Tibial nerve (tissue), 4 donors: ENCODE results near the gene AGAP9. TPM values are rescaled to one million over a fixed set of nuclear protein-coding genes. Genes with fewer than 3 reads are reported as not detected.
"Not testable (repeated sequence)": the region's sequence is repeated elsewhere in the genome, so short reads cannot be mapped to it uniquely, and the experiment has no call there.

Experiments used
- DNase-seq, 2 donors: peaks; one replicate each; pipeline ENCODE4 v3.0.0-alpha.2; 2019; ENCODE audit warnings: low spot score in 2 of 2
- H3K27ac ChIP-seq, 4 donors: fragments of 200-600 bp; sonication (generic) in 3 of 4; one replicate each; pipeline ENCODE4 v1.5.1; 2017 to 2019; ENCODE audit warnings: mild to moderate bottlenecking in 1 of 4
- H3K27me3 ChIP-seq, 2 donors: fragments of 200-600 bp; sonication (generic) in 1 of 2; one replicate each; pipeline versions ENCODE4 v1.5.1 to v1.6.0; 2017 to 2019
- H3K36me3 ChIP-seq, 3 donors: fragments of 200-600 bp; sonication (generic); one replicate each; pipeline ENCODE4 v1.5.1; 2018 to 2019
- H3K4me1 ChIP-seq, 4 donors: fragments of 200-600 bp; sonication (generic) in 3 of 4; one replicate each; pipeline ENCODE4 v1.5.1; 2017 to 2019
- H3K4me3 ChIP-seq, 4 donors: fragments of 200-600 bp; sonication (generic) in 3 of 4; one replicate each; pipeline ENCODE4 v1.5.1; 2017 to 2019; ENCODE audit warnings: mild to moderate bottlenecking in 1 of 4, moderate library complexity in 1 of 4
- H3K9me3 ChIP-seq, 4 donors: fragments of 200-600 bp; sonication (generic) in 3 of 4; one replicate each; pipeline ENCODE4 v1.5.1; 2017 to 2019
- EP300 ChIP-seq, 2 donors: sonication (generic); formaldehyde crosslinking; IDR thresholded peaks; one replicate each; pipeline ENCODE4 v1.6.1; 2017; ENCODE audit warnings: antibody characterized with exemption in 2 of 2, mild to moderate bottlenecking in 1 of 2
- POLR2A ChIP-seq, 2 donors: fragments of 450-650 bp; IDR thresholded peaks; one replicate each; pipeline ENCODE4 v1.6.1; 2017; ENCODE audit warnings: antibody characterized with exemption in 2 of 2, mild to moderate bottlenecking in 2 of 2, moderate library complexity in 2 of 2
- WGBS, 2 donors: methylation state at CpG; one replicate each; pipeline ENCODE4 v1.1.5; 2018; 5-methylcytosine and 5-hydroxymethylcytosine counted together
- total RNA-seq, 4 donors: library from RNA; depleted of rRNA; stranded (reverse); fragments of >200 nt; gene quantifications; one replicate each; pipeline ENCODE4 v1.1.0, GENCODE V29; 2016
- TF ChIP-seq, protein P1 (sequence below), 5 experiments: fragments of 200-600 bp in 3 of 5; fragments of 450-650 bp in 2 of 5; sonication (generic) in 3 of 5; IDR thresholded peaks; one replicate each; pipeline ENCODE4 v1.5.1; 2016 to 2019; ENCODE audit warnings: antibody characterized with exemption in 5 of 5, mild to moderate bottlenecking in 3 of 5, moderate library complexity in 2 of 5

Gene AGAP9
- total RNA-seq, 4 donors from 2014 or later = 3.3 to 26.7 (median 11.9) TPM

GRCh38 chr10:47461261-47461687 lies 62.2 kb downstream of the AGAP9 start:
- not testable (repeated sequence) for H3K27ac ChIP-seq, H3K36me3 ChIP-seq, H3K9me3 ChIP-seq, H3K27me3 ChIP-seq, DNase-seq, H3K4me1 ChIP-seq
- TF ChIP-seq, protein P1, sequence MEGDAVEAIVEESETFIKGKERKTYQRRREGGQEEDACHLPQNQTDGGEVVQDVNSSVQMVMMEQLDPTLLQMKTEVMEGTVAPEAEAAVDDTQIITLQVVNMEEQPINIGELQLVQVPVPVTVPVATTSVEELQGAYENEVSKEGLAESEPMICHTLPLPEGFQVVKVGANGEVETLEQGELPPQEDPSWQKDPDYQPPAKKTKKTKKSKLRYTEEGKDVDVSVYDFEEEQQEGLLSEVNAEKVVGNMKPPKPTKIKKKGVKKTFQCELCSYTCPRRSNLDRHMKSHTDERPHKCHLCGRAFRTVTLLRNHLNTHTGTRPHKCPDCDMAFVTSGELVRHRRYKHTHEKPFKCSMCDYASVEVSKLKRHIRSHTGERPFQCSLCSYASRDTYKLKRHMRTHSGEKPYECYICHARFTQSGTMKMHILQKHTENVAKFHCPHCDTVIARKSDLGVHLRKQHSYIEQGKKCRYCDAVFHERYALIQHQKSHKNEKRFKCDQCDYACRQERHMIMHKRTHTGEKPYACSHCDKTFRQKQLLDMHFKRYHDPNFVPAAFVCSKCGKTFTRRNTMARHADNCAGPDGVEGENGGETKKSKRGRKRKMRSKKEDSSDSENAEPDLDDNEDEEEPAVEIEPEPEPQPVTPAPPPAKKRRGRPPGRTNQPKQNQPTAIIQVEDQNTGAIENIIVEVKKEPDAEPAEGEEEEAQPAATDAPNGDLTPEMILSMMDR (IDR thresholded peaks at IDR 0.05) = peak in 2 of 5 experiments; percentile 27 to 33
- H3K4me3 ChIP-seq = peak overlapping the region in 1 of 4 donors; percentile 29
- WGBS, 2 donors = 0 to 4% methylated on average over 2 to 16 of the region's 37 CpGs

GRCh38 chr10:47458466-47459154 lies 64.8 kb downstream of the AGAP9 start:
- no peak overlapping the region for H3K4me3 ChIP-seq
- TF ChIP-seq, protein P1 (IDR thresholded peaks at IDR 0.05) = no peak
- no peak for TF ChIP-seq EP300 (IDR thresholded peaks at IDR 0.05)
- TF ChIP-seq POLR2A (IDR thresholded peaks at IDR 0.05) = no peak
- no peak for DNase-seq
- H3K27ac ChIP-seq = no peak overlapping the region
- no peaks in the 10 kb centered on the region for H3K36me3 ChIP-seq
- no peaks in the 10 kb centered on the region for H3K9me3 ChIP-seq
- WGBS, 2 donors = 76 to 84% methylated on average over 4 of the region's 4 CpGs
- no peaks in the 10 kb centered on the region for H3K27me3 ChIP-seq
- no peaks in the 10 kb centered on the region for H3K4me1 ChIP-seq

DNA sequence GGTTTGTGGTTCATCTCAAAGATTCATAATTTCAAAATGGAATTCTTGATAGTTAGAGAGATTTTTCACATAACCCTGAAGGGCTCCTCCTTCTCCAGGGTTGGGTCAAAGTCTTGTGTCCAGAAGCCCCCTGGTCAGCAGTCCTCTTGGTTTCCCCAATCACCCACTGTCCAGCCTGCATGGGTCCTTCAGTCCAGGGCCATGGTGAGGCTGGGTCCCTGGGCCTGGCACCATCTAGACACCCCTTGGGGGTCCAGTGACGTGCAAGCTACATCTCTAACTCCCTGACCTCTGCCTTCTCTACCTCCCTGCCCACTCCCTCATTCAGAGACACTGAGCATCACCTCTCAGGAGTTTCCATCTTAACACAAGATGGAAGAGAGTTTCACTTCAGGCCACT lies 65.6 kb downstream of the AGAP9 start:
- no peak overlapping the region for H3K27ac ChIP-seq
- H3K4me1 ChIP-seq = no peaks in the 10 kb centered on the region
- WGBS, 2 donors = 88 to 100% methylated on average over 1 of the region's 1 CpG
- H3K27me3 ChIP-seq = no peaks in the 10 kb centered on the region
- TF ChIP-seq, protein P1 (IDR thresholded peaks at IDR 0.05) = no peak
- no peak for TF ChIP-seq EP300 (IDR thresholded peaks at IDR 0.05)
- no peak for TF ChIP-seq POLR2A (IDR thresholded peaks at IDR 0.05)
- H3K9me3 ChIP-seq = no peaks in the 10 kb centered on the region
- H3K36me3 ChIP-seq = no peaks in the 10 kb centered on the region
- no peak overlapping the region for H3K4me3 ChIP-seq
- DNase-seq = no peak

DNA sequence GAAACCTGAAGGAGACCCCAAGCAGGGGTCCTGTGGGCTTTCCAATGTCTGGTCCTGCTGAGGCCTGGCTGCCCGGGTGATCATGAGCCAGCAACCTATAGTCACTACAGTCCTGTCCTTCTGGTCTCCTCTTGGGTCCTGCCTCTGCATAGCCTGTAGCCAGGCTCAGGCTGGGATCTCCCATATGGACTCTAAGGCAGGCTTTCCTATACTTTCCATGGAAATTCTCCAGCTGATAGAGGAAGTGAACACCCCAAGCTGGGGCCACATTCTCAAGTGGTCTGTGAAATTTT lies 66.0 kb downstream of the AGAP9 start:
- Histone ChIP-seq H3K9me3 (no peaks in the 10 kb centered on the region), H3K36me3 (no peaks in the 10 kb centered on the region), H3K4me3 (no peak overlapping the region), H3K4me1 (no peaks in the 10 kb centered on the region), H3K27ac (peak overlapping the region in 1 of 4 donors; percentile 15), H3K27me3 (no peaks in the 10 kb centered on the region)
- TF ChIP-seq, protein P1 (IDR thresholded peaks at IDR 0.05) = no peak
- TF ChIP-seq EP300 (IDR thresholded peaks at IDR 0.05) = no peak
- TF ChIP-seq POLR2A (IDR thresholded peaks at IDR 0.05) = no peak
- 88% methylated on average over 1 of the region's 1 CpG; no CpG with 5 or more reads in 1 of the 2 donors for WGBS, 2 donors
- DNase-seq = no peak

DNA sequence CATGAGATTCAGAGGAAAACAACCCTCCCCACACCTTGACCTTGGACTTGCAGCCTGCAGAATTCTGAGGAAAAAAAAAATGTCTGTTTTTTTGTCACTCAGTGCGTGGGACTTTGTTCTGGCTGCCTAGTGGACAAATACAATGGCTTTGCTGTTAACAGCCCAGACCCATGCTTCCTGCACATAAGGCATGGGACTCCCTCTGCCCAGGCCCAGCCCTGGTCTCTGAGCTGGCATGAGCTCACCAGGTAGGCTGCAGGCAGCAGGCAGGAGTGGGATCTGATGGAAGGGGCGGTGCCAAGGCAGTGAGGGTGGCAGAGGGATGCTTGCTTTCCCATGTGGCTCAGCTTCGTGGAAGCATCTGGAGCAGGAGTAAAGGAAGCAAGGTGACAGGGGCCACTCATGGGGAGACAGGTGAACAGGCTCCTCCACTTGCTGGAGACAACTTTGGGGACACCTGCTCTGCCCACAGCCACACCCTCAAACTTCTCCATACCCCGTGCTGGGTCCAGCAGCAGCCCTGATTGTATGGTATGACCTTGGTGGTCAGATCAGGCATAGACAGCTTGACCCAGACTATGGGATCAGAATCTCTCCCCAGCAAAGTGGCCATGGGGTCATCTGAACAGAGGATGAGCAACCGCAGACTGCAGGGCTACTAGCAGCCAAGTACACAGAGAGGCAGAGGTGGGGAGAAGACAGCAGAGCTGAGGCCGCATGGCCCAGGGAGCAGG lies 66.5 kb downstream of the AGAP9 start:
- 68 to 70% methylated on average over 5 to 6 of the region's 6 CpGs for WGBS, 2 donors
- H3K36me3 ChIP-seq = no peaks in the 10 kb centered on the region
- peak overlapping the region in 1 of 4 donors; percentile 15 for H3K27ac ChIP-seq
- TF ChIP-seq EP300 (IDR thresholded peaks at IDR 0.05) (no peak), POLR2A (IDR thresholded peaks at IDR 0.05) (no peak)
- TF ChIP-seq, protein P1 (IDR thresholded peaks at IDR 0.05) = no peak
- no peaks in the 10 kb centered on the region for H3K27me3 ChIP-seq
- H3K4me1 ChIP-seq = no peaks in the 10 kb centered on the region
- H3K9me3 ChIP-seq = no peaks in the 10 kb centered on the region
- DNase-seq = no peak
- H3K4me3 ChIP-seq = no peak overlapping the region
